Activated effector memory CD4-positive, alpha-beta T cell treated with anti-CD3 and anti-CD28 coated beads, Interleukin-2, amount 50 U/mL, for 16 hours (primary cell): Measurements from ENCODE around the gene DNAJC6.
"Not testable (repeated sequence)": the region's sequence is repeated elsewhere in the genome, so short reads cannot be mapped to it uniquely, and the experiment has no call there.

ENCODE experiments used
- DNase-seq: peaks from one replicate; pipeline ENCODE4 v3.0.0-alpha.2; 2020

Gene DNAJC6

DNA sequence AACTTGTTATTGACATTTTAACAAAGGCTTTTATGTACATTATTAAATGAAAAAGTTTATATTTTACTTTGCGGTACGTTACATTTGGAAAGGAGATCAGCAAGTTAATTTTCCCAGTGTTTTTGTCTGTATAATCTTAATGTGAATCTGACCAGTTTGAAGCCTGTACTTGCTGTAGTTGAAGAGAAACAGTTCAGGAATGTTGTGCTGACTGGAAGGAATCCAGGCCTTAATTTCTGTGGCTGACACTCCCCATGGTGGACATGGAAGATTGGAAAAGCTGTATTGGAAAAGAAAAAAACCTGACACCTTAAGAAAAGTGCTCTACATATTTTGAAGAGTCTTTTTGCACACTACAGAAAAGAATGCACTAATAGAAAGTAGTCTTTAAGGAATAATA is 126.6 kb downstream of the DNAJC6 start:
- no peak for DNase-seq

- no peak for DNase-seq
These were observed 128.3 kb downstream of the DNAJC6 start for GRCh38 chr1:65437616-65438015.

- no peak for DNase-seq
These were observed 131.1 kb downstream of the DNAJC6 start for GRCh38 chr1:65440322-65440900.

DNA sequence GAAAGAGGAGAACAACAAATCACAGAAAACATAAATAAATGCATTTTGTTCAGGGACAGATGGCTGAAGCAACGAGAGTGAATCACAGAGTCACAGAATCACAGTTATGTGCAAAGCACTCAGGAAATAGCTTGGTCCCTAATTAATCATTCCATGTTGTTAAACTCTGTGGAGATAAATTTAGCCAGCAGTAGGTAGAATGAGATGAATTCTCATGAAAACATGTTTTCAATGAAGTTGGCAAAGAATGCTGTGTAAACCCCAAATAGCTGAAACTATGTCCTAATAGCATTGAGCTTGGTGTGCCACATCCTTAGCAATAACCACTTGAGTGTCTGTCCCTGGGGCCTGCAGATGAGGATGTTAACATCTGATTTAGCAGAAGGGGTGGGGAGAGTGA is 131.6 kb downstream of the DNAJC6 start:
- DNase-seq = no peak

GRCh38 chr1:65441464-65441863 is 132.1 kb downstream of the DNAJC6 start:
- no peak for DNase-seq

DNA sequence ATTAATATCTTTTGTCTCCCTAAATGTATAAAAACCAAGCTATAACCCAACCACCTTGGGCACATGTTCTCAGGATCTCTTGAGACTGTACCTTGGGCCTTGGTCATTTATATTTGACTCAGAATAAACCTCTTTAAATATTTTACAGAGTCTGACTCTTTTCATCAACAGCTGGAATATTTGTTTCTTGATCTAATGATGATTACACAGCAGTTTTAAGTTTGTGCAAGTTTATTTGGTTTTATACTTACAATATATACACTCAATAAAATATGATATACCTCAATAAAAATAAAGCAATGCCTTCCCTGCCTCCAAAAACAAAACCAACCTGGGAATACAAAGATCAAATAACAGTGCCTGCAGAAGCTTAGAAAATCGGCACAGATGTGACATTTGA is 133.1 kb downstream of the DNAJC6 start:
- no peak for DNase-seq

- DNase-seq = no peak
These were observed 134.3 kb downstream of the DNAJC6 start for GRCh38 chr1:65443647-65444046.

DNA sequence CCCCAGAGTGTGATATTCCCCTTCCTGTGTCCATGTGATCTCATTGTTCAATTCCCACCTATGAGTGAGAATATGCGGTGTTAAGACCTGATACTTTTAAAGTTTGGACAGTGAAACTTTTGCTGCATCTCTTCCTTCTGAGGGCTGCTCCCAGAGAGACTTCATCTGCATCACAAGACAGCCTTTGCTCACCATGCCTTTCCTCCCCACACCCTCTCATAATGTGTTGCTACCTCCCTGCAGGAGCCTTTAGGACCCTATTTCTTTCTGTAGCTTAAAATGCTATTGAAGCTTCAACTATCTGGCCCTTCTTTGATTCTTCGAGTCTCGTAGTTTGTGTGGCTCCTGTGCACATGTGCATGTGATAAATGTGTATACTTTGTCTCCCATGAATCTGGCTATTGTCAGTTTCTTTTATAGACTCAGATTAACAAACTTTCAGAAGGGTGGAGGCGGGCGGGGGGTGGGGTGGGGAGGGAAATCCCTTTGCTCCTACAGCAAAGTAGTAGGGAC is 134.8 kb downstream of the DNAJC6 start:
- no peak for DNase-seq

DNA sequence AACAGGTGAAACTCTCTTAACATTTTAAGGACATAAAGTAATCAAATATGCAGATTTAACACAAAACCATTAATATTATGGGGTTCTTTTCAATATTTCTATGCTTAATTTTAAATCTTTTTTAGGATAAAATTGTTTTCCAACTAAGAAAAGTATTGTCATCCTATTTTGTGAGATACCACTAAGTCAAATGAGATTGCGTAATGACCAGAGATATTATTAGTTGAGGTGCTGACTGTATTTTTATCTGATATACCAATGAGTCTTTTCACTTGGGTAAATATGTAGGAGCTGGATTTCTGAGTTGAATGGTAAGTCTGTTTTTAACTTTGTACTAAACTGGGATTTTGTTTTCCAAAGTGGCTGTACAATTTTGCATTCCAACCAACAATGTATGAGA is 136.5 kb downstream of the DNAJC6 start:
- DNase-seq = no peak

DNA sequence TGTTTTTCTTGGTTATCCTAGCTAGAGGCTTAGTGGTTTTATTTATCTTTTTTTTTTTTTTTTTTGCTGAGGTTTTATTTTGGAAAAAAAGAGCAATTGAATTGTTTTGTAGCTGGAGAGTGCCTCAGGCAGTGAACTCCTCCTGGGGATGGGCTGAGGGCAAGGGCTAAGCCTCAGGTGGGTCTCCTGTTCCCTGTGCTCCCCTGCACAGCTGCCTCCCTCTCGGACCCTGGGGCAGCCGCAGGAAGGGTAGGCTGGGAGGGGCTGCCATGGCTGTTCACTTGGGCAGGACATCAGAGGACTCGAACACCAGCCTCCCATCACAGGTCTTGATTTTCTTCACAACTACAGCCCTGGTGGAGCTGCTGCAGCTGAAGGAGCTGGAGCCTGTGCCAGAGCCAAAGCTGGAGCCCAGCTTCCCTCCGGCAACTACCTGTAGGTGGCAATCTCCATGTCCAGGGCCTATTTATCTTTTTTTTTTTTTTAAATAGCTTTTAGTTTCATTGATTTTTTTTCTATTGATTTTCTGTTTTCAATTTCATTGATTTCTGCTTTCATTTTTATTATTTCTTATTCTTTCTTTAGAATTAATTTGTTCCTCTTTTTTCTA is 140.0 kb downstream of the DNAJC6 start:
- DNase-seq = no peak

DNA sequence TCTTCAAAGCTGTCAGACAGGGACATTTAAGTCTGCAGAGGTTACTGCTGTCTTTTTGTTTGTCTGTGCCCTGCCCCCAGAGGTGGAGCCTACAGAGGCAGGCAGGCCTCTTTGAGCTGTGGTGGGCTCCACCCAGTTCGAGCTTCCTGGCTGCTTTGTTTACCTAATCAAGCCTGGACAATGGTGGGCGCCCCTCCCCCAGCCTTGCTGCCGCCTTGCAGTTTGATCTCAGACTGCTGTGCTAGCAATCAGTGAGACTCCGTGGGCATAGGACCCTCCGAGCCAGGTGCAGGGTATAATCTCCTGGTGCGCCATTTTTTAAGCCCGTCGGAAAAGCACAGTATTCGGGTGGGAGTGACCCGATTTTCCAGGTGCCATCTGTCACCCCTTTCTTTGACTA is 146.3 kb downstream of the DNAJC6 start:
- DNase-seq = not testable (repeated sequence)

- no peak for DNase-seq
These were observed 147.1 kb downstream of the DNAJC6 start for GRCh38 chr1:65456481-65456880.

DNA sequence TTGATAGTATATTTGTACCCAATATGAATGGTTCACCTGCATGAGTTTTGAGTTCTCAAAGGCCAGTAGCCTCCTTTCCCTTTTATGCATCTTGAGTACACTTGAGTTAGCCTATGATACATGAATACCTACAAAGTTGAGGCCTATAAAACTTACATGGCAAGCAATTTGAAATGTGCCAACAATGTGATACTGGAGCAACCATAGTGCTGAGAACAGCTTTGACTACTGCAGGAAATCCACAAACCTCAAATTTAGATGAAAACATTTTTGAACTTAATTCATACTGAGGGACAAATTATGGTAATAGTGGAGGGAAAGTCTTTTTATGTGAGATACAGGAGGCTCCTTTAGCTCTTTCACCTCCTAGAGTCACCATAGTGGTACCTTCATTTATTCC is 148.5 kb downstream of the DNAJC6 start:
- no peak for DNase-seq

DNA sequence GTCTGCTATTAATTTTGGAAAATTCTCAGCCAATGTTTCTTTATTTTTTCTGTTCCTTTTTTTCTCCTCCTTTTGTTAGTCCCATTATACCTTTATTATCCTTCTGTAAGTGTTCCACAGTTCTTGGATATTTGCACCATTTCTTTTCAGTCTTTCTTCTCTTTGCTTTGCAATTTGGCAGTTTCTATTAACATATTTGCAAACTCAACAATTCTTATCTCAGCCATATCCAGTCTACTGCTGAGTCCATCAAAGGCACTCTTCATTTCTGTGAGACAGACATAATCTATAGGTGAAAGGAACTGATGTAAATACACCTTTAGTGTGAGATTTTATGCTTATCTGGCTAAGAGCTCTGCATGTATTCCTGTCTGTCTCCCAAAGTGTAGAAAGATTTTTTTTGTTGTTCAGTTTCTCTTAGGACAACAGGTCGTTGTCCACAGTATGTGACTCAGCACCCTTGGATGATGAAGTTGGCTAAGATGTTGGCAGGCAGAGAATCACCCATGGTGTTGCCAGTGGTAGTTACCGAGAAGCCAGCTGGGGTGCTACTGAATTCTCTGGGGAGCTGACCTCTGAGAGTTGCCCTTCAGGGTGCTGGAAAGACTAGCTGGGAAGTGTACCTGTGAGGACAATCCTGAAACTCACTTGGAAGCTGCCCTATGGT is 149.5 kb downstream of the DNAJC6 start:
- DNase-seq = no peak

DNA sequence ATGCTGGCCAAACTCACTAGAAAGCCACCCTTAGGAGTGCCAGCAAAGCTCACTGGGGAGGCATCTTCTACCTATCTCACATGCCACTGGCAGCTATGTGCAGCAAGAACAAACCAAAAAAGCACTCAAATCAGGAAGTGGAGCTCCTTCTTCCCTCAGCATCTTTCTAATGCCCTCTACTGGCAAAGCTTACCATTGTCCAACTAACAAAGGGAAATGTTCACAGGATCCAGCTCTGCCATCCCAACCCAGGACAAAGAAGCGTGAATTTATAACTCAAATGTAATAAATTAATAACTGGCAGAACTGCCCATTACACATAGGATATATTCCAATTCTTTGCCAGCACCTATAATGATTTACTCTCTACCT is 150.0 kb downstream of the DNAJC6 start:
- no peak for DNase-seq
